GM12878 (cell line): ENCODE results near the gene WDFY4. TPM values are rescaled to one million over a fixed set of nuclear protein-coding genes. Genes with fewer than 3 reads are reported as not detected.

ENCODE experiments used
- ATAC-seq: fragments of 200-7000 bp; cut with Tn5 transposase; 3 replicates; pipeline ENCODE4 v1.9.1; 2020; ENCODE audit warnings: mild to moderate bottlenecking, moderate library complexity
- BruUV-seq: library from RNA; stranded (reverse); fragments of 400-500 nt; replicated peaks from 2 replicates; lab custom pipeline; 2021; lab: Mats Ljungman, UMichigan
- CTCF ChIA-PET: fragments of 300-600 bp; sonication (Branson Sonifier 250); formaldehyde crosslinking; extraction: SDS; loops from one replicate; lab custom pipeline; 2021; ENCODE audit warnings: inconsistent platforms; lab: Yijun Ruan, JAX
- POLR2A ChIA-PET: fragments of 350-600 bp; formaldehyde crosslinking; extraction: SDS; loops from one replicate; lab custom pipeline; 2021; ENCODE audit warnings: inconsistent platforms; lab: Charles Lee
- RAD21 ChIA-PET: fragments of 300-600 bp; sonication (Branson Sonifier 250); formaldehyde crosslinking; loops from one replicate; lab custom pipeline; 2023; ENCODE audit warnings: antibody characterized with exemption; ENCODE audit not compliant: unreplicated experiment; lab: Charles Lee
- SMC1A ChIA-PET: fragments of 300-600 bp; sonication (Branson Sonifier 250); formaldehyde crosslinking; loops from one replicate; lab custom pipeline; 2023; ENCODE audit not compliant: unreplicated experiment, uncharacterized antibody; lab: Charles Lee
- DNase-seq: peaks from one replicate; pipeline ENCODE4 v3.0.0-alpha.2; 2011; ENCODE audit warnings: low read depth, low spot score
- FAIRE-seq: peaks from 3 replicates; lab custom pipeline; 2011; peaks lifted over from hg19 to GRCh38; lab: Jason Lieb, UNC
- H2AFZ ChIP-seq: 2 replicates; pipeline ENCODE4 v1.6.0; 2011; ENCODE audit warnings: low read depth, low read length, control low read depth; ENCODE audit not compliant: control insufficient read depth
- H3K27ac ChIP-seq: 2 replicates; pipeline ENCODE4 v1.5.1; 2011; ENCODE audit warnings: control low read depth; ENCODE audit not compliant: control insufficient read depth, insufficient read depth
- H3K27me3 ChIP-seq, 2 experiments: replicated peaks in 1 of 2; 2 replicates each; pipeline versions ENCODE4 v1.6.0 to v1.6.1; 2011; ENCODE audit warnings: low read length in 1 of 2; ENCODE audit not compliant: control insufficient read depth in 2 of 2, insufficient read depth in 2 of 2
- H3K36me3 ChIP-seq, 2 experiments: 2 replicates each; pipeline ENCODE4 v1.5.1; 2011; ENCODE audit warnings: low read length in 1 of 2; ENCODE audit not compliant: control insufficient read depth in 2 of 2, insufficient read depth in 2 of 2
- H3K4me1 ChIP-seq: 2 replicates; pipeline ENCODE4 v1.6.1; 2011; ENCODE audit warnings: mild to moderate bottlenecking, low read length, moderate library complexity, mixed read lengths; ENCODE audit not compliant: control insufficient read depth, insufficient read depth
- H3K4me2 ChIP-seq: 2 replicates; pipeline ENCODE4 v1.6.0; 2011; ENCODE audit warnings: control low read depth; ENCODE audit not compliant: control insufficient read depth, insufficient read depth
- H3K4me3 ChIP-seq: fragments of 200-600 bp; sonication (generic); 2 replicates; pipeline ENCODE4 v1.5.1; 2016
- H3K79me2 ChIP-seq: 2 replicates; pipeline ENCODE4 v1.6.0; 2011; ENCODE audit warnings: low read length; ENCODE audit not compliant: control insufficient read depth, insufficient read depth
- H3K9ac ChIP-seq: 2 replicates; pipeline ENCODE4 v1.8.0; 2011; ENCODE audit warnings: low read length, control low read depth, mixed read lengths; ENCODE audit not compliant: control insufficient read depth, insufficient read depth
- H3K9me3 ChIP-seq: replicated peaks from 3 replicates; pipeline ENCODE4 v1.5.1; 2011; ENCODE audit warnings: mild to moderate bottlenecking, low read length; ENCODE audit not compliant: control insufficient read depth, insufficient read depth
- H4K20me1 ChIP-seq: 2 replicates; pipeline ENCODE4 v1.6.0; 2011; ENCODE audit not compliant: control insufficient read depth, insufficient read depth
- CREM ChIP-seq: IDR thresholded peaks from 2 replicates; pipeline ENCODE4 v1.6.1; 2014; ENCODE audit warnings: antibody characterized with exemption, low read depth
- POLR2AphosphoS2 ChIP-seq: IDR thresholded peaks from 2 replicates; pipeline ENCODE4 v1.6.1; 2011; ENCODE audit warnings: low read depth, mild to moderate bottlenecking, low read length, improper control_type of control experiment, moderate library complexity
- RFX5 ChIP-seq: IDR thresholded peaks from 2 replicates; pipeline ENCODE4 v1.6.1; 2011; ENCODE audit warnings: low read depth, low read length, improper control_type of control experiment
- SUZ12 ChIP-seq: fragments of 200-600 bp; sonication (generic); IDR thresholded peaks from one replicate; pipeline ENCODE4 v1.6.1; 2018; ENCODE audit warnings: antibody characterized with exemption, mild to moderate bottlenecking; ENCODE audit not compliant: unreplicated experiment
- TBL1XR1 ChIP-seq: IDR thresholded peaks from 2 replicates; pipeline ENCODE4 v1.6.1; 2012; ENCODE audit warnings: low read depth, low read length, improper control_type of control experiment
- YBX1 ChIP-seq: fragments of 450-650 bp; IDR thresholded peaks from 2 replicates; pipeline ENCODE4 v1.6.1; 2016; ENCODE audit warnings: antibody characterized with exemption
- ZSCAN29 ChIP-seq: fragments of 450-650 bp; IDR thresholded peaks from 2 replicates; pipeline ENCODE4 v1.6.1; 2017; ENCODE audit warnings: mild to moderate bottlenecking, moderate library complexity
- WGBS: methylation state at CpG from one replicate; pipeline ENCODE4 v1.1.6; 2016; ENCODE audit warnings: low lambda C conversion rate; ENCODE audit not compliant: insufficient replicate concordance, insufficient coverage; ENCODE audit errors: missing lambda C conversion rate; 5-methylcytosine and 5-hydroxymethylcytosine counted together
- in situ Hi-C: fragments of 300-500 bp; cut with MboI; formaldehyde crosslinking; loops from 9 replicates; pipeline ENCODE4 v1.14.3; 2018; ENCODE audit warnings: mixed read lengths
- intact Hi-C: fragments of 100-400 bp; cut with micrococcal nuclease; formaldehyde crosslinking; loops from one replicate; pipeline ENCODE4 v1.14.2; 2022; ENCODE audit not compliant: unreplicated experiment
- polyA plus RNA-seq, 11 experiments: library from polyadenylated mRNA; depleted of rRNA in 4 of 11; unstranded in 6 of 11; stranded (reverse) in 5 of 11; fragments of >200 nt; fragmentation: Nextera tagmentation in 4 of 11; fragmentation: Illumina TruSeq in 1 of 11; extraction: Ambion mirVana in 4 of 11; extraction: Trizol in 1 of 11; gene quantifications; 1 replicate in 1 of 11; 2 replicates in 10 of 11; pipeline versions ENCODE4 v1.2.1 to v1.2.3, GENCODE V29; 2011 to 2016; ENCODE audit warnings: inconsistent platforms in 2 of 11, missing spikeins in 2 of 11, low read depth in 1 of 11
- total RNA-seq, 4 experiments: library from RNA; depleted of rRNA in 3 of 4; stranded (reverse); fragments of >200 nt in 3 of 4; fragmentation: Illumina TruSeq in 1 of 4; extraction: Trizol in 1 of 4; gene quantifications; 2 replicates each; pipeline versions ENCODE4 v1.2.1 to v1.2.3, GENCODE V29; 2013 to 2021
- TF ChIP-seq, protein P1 (sequence below), 3 experiments: IDR thresholded peaks in 2 of 3; conservative IDR thresholded peaks in 1 of 3; 2 replicates each; pipeline ENCODE4 v1.5.1; 2011; ENCODE audit warnings: low read depth in 3 of 3, low read length in 3 of 3, mild to moderate bottlenecking in 3 of 3, control low read depth in 2 of 3, moderate library complexity in 2 of 3, inconsistent platforms in 1 of 3, mixed read lengths in 1 of 3; ENCODE audit not compliant: control insufficient read depth in 2 of 3, insufficient read depth in 1 of 3; ENCODE audit errors: extremely low read depth in 1 of 3
- TF ChIP-seq, protein P2 (sequence below): fragments of 150-350 bp; IDR thresholded peaks from 2 replicates; pipeline ENCODE4 v1.6.1; 2014; ENCODE audit warnings: mild to moderate bottlenecking, low read depth, low read length
- TF ChIP-seq, protein P3 (sequence below): IDR thresholded peaks from 2 replicates; pipeline ENCODE4 v1.6.1; 2011; ENCODE audit warnings: mild to moderate bottlenecking, low read depth, low read length, moderate library complexity; ENCODE audit not compliant: insufficient replicate concordance

The WDFY4 gene
- total and polyA plus RNA-seq, 10 of the 15 experiments (the other 5 are each of a cell fraction or from before 2014, with no cell fraction given), result 13.5 to 132 (median 47.3) TPM

DNA sequence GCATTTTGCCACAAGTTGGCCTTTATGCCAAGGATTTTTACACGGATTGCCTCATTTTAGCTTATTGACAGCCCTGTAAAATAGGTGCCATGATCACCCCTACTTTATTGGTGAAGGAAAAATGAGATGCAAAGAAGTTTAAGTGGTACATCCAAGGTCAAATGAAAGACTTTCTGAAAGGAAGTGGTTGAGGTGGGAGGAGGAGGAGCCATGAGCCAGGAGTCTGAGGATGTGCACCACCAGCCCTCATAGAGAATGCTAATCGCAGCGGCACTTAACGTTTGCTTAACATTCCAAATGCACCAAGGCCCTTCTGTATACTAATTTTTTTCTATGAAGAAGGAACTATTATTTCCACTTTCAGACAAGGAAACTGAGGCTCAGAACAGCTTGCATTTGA lies 286.0 kb downstream of the WDFY4 start:
- FAIRE-seq, result no peak
- POLR2A ChIA-PET, result no interaction called here

More for the DNA sequence above, 286.0 kb downstream of the WDFY4 start:
- ChIA-PET RAD21 (no interaction called here), CTCF (interaction anchor here (1.2 kb wide), 1 partner anchor 312 kb away, joined by 3 read pairs; no protein-coding TSS in a partner anchor), SMC1A (no interaction called here)
- no TSS peak for BruUV-seq
- H3K4me2 ChIP-seq, result no peak overlapping the region
- in situ Hi-C loops, result no loop called here
- intact Hi-C loops, result no loop called here
- no peak overlapping the region for H3K9ac ChIP-seq
- ATAC-seq (no peak), DNase-seq (no peak)
- no peak overlapping the region for H3K4me3 ChIP-seq
- no peaks in the 10 kb centered on the region for H4K20me1 ChIP-seq
- no peaks in the 10 kb centered on the region for H3K27me3 ChIP-seq
- H3K36me3 ChIP-seq, result peaks cover 20 to 33% of the 10 kb centered on the region in 2 experiments
- H3K79me2 ChIP-seq, result no peaks in the 10 kb centered on the region
- no peak overlapping the region for H2AFZ ChIP-seq
- H3K4me1 ChIP-seq, result no peaks in the 10 kb centered on the region
- H3K27ac ChIP-seq, result no peak overlapping the region
- H3K9me3 ChIP-seq, result no peaks in the 10 kb centered on the region
- WGBS, result 100% methylated on average over 4 of the region's 4 CpGs
- no peak for TF ChIP-seq CREM
- TF ChIP-seq, protein P1, sequence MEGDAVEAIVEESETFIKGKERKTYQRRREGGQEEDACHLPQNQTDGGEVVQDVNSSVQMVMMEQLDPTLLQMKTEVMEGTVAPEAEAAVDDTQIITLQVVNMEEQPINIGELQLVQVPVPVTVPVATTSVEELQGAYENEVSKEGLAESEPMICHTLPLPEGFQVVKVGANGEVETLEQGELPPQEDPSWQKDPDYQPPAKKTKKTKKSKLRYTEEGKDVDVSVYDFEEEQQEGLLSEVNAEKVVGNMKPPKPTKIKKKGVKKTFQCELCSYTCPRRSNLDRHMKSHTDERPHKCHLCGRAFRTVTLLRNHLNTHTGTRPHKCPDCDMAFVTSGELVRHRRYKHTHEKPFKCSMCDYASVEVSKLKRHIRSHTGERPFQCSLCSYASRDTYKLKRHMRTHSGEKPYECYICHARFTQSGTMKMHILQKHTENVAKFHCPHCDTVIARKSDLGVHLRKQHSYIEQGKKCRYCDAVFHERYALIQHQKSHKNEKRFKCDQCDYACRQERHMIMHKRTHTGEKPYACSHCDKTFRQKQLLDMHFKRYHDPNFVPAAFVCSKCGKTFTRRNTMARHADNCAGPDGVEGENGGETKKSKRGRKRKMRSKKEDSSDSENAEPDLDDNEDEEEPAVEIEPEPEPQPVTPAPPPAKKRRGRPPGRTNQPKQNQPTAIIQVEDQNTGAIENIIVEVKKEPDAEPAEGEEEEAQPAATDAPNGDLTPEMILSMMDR (IDR thresholded peaks at IDR 0.05 in 2 of 3, conservative IDR thresholded peaks at IDR 0.05 in 1 of 3; ENCODE audit: control insufficient read depth in 2 of 3, extremely low read depth in 1 of 3, insufficient read depth in 1 of 3, low read depth in 3 of 3, low read length in 3 of 3), result no peak
- no peak for TF ChIP-seq TBL1XR1
- no peak for TF ChIP-seq RFX5
- no peak for TF ChIP-seq ZSCAN29
- TF ChIP-seq SUZ12, result no peak
- TF ChIP-seq YBX1, result no peak
- TF ChIP-seq, protein P2, sequence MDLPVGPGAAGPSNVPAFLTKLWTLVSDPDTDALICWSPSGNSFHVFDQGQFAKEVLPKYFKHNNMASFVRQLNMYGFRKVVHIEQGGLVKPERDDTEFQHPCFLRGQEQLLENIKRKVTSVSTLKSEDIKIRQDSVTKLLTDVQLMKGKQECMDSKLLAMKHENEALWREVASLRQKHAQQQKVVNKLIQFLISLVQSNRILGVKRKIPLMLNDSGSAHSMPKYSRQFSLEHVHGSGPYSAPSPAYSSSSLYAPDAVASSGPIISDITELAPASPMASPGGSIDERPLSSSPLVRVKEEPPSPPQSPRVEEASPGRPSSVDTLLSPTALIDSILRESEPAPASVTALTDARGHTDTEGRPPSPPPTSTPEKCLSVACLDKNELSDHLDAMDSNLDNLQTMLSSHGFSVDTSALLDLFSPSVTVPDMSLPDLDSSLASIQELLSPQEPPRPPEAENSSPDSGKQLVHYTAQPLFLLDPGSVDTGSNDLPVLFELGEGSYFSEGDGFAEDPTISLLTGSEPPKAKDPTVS, result no peak
- no peak for TF ChIP-seq POLR2AphosphoS2
- TF ChIP-seq, protein P3, sequence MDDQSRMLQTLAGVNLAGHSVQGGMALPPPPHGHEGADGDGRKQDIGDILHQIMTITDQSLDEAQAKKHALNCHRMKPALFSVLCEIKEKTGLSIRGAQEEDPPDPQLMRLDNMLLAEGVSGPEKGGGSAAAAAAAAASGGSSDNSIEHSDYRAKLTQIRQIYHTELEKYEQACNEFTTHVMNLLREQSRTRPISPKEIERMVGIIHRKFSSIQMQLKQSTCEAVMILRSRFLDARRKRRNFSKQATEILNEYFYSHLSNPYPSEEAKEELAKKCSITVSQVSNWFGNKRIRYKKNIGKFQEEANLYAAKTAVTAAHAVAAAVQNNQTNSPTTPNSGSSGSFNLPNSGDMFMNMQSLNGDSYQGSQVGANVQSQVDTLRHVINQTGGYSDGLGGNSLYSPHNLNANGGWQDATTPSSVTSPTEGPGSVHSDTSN, result no peak
